Fibroblast of villous mesenchyme (primary cell): ENCODE results near the gene EAPP. TPM values are rescaled to one million over a fixed set of nuclear protein-coding genes. Genes with fewer than 3 reads are reported as not detected.

Experiments used
- DNase-seq: peaks from one replicate; pipeline ENCODE4 v3.0.0-alpha.2; 2010; ENCODE audit warnings: low read depth
- H3K4me3 ChIP-seq: 2 replicates; pipeline ENCODE4 v1.5.1; 2011; ENCODE audit warnings: low read depth, mild to moderate bottlenecking, low read length
- CTCF ChIP-seq: IDR thresholded peaks from 2 replicates; pipeline ENCODE4 v1.5.1; 2012; ENCODE audit warnings: low read depth, mild to moderate bottlenecking, low read length; ENCODE audit not compliant: insufficient read depth
- small RNA-seq: library from RNA; depleted of rRNA; stranded (forward); fragments of <200 nt; gene quantifications from one replicate; pipeline ENCODE3, GENCODE V24; 2012
- total RNA-seq: library from RNA; depleted of rRNA; stranded (reverse); fragments of >200 nt; gene quantifications from 2 replicates; pipeline ENCODE4 v1.2.3, GENCODE V29; 2012

EAPP gene
- total RNA-seq, 1 donor, result 37.1 TPM

DNA sequence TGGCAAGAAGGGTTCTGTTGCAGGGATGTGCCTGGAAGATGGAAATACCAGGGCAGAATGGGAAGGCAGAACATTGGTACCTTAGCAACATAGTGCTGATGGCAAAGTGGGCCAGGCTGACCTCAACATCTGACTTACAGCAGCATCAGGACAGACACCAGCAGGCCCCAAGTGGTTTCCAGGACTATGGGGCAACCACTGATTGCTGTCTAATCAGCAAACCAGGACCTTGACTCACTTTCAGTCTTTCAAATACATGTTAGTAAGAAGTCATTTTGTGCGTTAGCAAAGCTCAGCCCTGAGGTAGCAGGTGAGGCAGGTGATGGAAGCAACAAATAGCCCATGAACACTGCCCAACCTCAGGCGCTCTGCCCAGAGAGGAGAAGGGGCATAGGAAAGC lies 72.8 kb downstream of the EAPP start:
- DNase-seq, result no peak
- no peak overlapping the region for H3K4me3 ChIP-seq
- TF ChIP-seq CTCF, result no peak

Small RNA genes within 50 kb of the gene (small RNA-seq; reads per million reads assigned to genes)
- gene RNU1-27P (not detected), gene RNU1-28P (not detected)

Other genes starting within 250 kb of the EAPP start
- gene SPTSSA, start 77.5 kb downstream of the EAPP start, total RNA-seq, result 12.2 and 18.6 TPM in 2 replicates
- gene SNX6, start 90.4 kb upstream of the EAPP start, total RNA-seq, result 119 and 233 TPM in 2 replicates
- 109 and 173 TPM in 2 replicates for gene CFL2, start 174.9 kb upstream of the EAPP start, total RNA-seq